Gastrocnemius medialis (tissue), 4 donors: ENCODE data around the gene CBS.
"Not testable (repeated sequence)": the region's sequence is repeated elsewhere in the genome, so short reads cannot be mapped to it uniquely, and the experiment has no call there.

Experiments
- POLR2A ChIP-seq, 2 donors: fragments of 450-650 bp; IDR thresholded peaks; one replicate each; pipeline ENCODE4 v1.6.1; 2017; ENCODE audit warnings: antibody characterized with exemption in 2 of 2, mild to moderate bottlenecking in 2 of 2, moderate library complexity in 2 of 2
- TF ChIP-seq, protein P1 (sequence below), 5 experiments: fragments of 450-650 bp in 3 of 5; fragments of 200-600 bp in 2 of 5; sonication (generic) in 2 of 5; IDR thresholded peaks in 4 of 5; conservative IDR thresholded peaks in 1 of 5; 1 replicate in 4 of 5; 2 replicates in 1 of 5; pipeline ENCODE4 v1.5.1; 2016 to 2019; ENCODE audit warnings: antibody characterized with exemption in 5 of 5, mild to moderate bottlenecking in 3 of 5, moderate library complexity in 3 of 5

DNA sequence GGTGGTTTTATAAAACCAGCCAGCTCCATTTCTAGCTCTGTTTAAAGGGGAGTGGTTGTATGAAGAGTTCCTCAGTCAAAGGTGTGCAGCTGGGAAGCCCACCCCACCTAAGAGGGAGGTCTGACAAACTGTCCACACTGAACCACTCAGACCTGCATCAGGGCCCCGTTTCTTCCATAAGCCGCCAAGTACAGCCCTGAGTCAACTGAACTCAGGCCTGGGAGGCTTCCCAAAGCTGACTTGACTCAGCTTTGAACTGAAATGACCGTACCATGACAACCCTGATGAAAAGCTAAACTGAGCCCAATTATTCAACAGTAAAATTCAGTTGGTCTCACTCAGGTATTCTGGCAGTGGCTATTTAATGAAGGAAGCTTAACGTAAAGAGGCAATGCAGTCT lies 26.6 kb upstream of the CBS start:
- TF ChIP-seq, protein P1, sequence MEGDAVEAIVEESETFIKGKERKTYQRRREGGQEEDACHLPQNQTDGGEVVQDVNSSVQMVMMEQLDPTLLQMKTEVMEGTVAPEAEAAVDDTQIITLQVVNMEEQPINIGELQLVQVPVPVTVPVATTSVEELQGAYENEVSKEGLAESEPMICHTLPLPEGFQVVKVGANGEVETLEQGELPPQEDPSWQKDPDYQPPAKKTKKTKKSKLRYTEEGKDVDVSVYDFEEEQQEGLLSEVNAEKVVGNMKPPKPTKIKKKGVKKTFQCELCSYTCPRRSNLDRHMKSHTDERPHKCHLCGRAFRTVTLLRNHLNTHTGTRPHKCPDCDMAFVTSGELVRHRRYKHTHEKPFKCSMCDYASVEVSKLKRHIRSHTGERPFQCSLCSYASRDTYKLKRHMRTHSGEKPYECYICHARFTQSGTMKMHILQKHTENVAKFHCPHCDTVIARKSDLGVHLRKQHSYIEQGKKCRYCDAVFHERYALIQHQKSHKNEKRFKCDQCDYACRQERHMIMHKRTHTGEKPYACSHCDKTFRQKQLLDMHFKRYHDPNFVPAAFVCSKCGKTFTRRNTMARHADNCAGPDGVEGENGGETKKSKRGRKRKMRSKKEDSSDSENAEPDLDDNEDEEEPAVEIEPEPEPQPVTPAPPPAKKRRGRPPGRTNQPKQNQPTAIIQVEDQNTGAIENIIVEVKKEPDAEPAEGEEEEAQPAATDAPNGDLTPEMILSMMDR (IDR thresholded peaks at IDR 0.05 in 4 of 5, conservative IDR thresholded peaks at IDR 0.05 in 1 of 5) = not testable (repeated sequence)
- TF ChIP-seq POLR2A (IDR thresholded peaks at IDR 0.05) = not testable (repeated sequence)
